Mesodermal cell (in vitro differentiated cells): ENCODE measurements around the gene BAG5.
"Not testable (repeated sequence)": the region's sequence is repeated elsewhere in the genome, so short reads cannot be mapped to it uniquely, and the experiment has no call there.

Source experiments
- H3K27ac ChIP-seq: 2 replicates; pipeline ENCODE4 v1.7.0; 2013; ENCODE audit warnings: mild to moderate bottlenecking, low read depth, low read length, moderate library complexity; ENCODE audit not compliant: severe bottlenecking
- H3K36me3 ChIP-seq: 2 replicates; pipeline ENCODE4 v1.7.1; 2013; ENCODE audit warnings: mild to moderate bottlenecking, low read length, moderate library complexity; ENCODE audit not compliant: control insufficient read depth, insufficient read depth
- H3K4me1 ChIP-seq: one replicate; pipeline ENCODE4 v1.7.1; 2013; ENCODE audit warnings: mild to moderate bottlenecking, low read length; ENCODE audit not compliant: insufficient read depth, control insufficient read depth, poor library complexity, severe bottlenecking
- H3K4me3 ChIP-seq: 2 replicates; pipeline ENCODE4 v1.7.0; 2013; ENCODE audit warnings: low read length, control low read depth, mild to moderate bottlenecking; ENCODE audit not compliant: insufficient read depth, poor library complexity, severe bottlenecking; ENCODE audit errors: extremely low read depth
- H3K9me3 ChIP-seq: 2 replicates; pipeline ENCODE4 v1.7.1; 2013; ENCODE audit warnings: mild to moderate bottlenecking, low read length, moderate library complexity; ENCODE audit not compliant: control insufficient read depth
- WGBS, 2 experiments: methylation state at CpG; one replicate each; pipeline ENCODE4 v1.1.5; 2013; ENCODE audit warnings: missing lambda C conversion rate in 2 of 2; ENCODE audit not compliant: insufficient coverage in 2 of 2; 5-methylcytosine and 5-hydroxymethylcytosine counted together

BAG5 gene

GRCh38 chr14:103519837-103520212 lies 42.6 kb downstream of the BAG5 start:
- H3K9me3 ChIP-seq, result no peaks in the 10 kb centered on the region
- H3K4me1 ChIP-seq, result peaks cover 15% of the 10 kb centered on the region
- WGBS, 2 experiments, result 90 to 93% methylated on average over 18 to 22 of the region's 22 CpGs
- H3K36me3 ChIP-seq, result peaks cover 11% of the 10 kb centered on the region
- H3K4me3 ChIP-seq, result no peak overlapping the region
- no peak overlapping the region for H3K27ac ChIP-seq

DNA sequence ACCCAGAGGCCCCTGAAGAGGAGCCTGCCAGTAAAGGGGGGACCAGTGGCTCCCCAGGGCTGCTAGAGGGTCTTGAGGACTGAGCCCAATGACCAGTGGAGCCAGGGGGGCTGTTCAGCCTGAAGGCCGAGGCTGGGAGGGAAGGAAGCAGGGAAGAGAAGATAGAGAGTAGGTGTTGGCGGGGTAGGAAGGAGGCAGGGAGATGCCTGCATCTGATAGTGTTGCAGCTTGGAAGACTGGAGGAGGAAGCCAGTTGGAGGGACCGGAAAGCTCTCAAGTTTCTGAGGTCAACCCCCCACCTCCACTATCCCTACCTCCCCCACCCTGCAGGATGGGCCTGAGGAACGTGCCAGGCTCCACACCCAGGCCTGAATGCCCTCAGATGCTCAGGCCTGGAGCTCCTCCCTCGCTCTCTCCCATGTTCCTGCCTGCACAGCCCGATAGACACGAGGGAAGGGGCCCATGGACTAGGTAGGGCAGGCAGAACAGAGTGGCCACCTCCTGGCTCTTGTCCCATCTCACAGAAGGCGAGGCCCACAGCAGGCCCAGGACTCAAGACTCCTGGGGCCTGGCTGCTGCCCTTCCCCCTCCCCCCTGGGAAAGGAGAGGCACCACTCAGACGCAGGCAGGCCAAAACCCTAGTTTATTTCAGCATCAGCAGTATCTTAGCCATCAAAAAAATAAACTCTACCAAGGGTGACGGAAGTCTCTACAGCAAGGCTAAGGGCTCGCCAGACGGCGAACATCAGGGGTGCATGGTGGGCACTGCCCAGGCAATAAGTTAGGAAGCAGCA lies 43.2 kb downstream of the BAG5 start:
- 82 to 84% methylated on average over 8 to 10 of the region's 13 CpGs for WGBS, 2 experiments

DNA sequence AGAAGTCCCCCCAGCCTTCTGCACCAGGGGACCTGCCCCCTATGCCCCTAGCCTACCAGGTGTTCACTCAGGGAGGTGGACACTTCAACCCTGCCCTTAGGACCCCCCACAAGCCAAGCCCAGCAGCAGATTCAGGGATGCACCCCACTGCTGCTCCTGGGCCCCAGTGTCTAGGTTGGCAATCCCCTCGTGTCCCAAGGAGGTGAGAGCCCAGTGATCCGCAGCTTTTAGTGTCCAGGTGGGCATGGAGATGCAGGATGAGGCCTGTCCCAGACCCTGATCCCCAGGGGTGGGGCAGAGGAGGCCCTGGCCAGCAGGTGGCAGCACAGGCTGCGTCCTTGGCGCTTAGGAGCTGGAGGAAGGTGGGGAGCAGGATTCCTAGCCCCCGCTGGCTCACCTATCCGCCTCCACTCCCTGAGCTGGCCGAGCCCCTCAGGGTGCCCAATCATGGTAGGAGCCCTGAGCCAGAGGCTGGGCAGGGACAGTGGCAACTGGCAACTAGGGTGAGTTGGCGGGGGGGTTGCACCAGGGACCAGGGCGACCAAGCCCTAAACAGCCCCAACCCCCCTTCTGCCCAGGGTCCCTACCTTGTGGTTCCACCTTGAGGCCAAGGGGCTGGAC lies 43.9 kb downstream of the BAG5 start:
- H3K27ac ChIP-seq, result no peak overlapping the region

More for the DNA sequence above, 43.2 kb downstream of the BAG5 start:
- peaks cover 15% of the 10 kb centered on the region for H3K4me1 ChIP-seq
- H3K36me3 ChIP-seq, result peaks cover 11% of the 10 kb centered on the region
- H3K4me3 ChIP-seq, result no peak overlapping the region
- H3K9me3 ChIP-seq, result no peaks in the 10 kb centered on the region
- H3K27ac ChIP-seq, result no peak overlapping the region

DNA sequence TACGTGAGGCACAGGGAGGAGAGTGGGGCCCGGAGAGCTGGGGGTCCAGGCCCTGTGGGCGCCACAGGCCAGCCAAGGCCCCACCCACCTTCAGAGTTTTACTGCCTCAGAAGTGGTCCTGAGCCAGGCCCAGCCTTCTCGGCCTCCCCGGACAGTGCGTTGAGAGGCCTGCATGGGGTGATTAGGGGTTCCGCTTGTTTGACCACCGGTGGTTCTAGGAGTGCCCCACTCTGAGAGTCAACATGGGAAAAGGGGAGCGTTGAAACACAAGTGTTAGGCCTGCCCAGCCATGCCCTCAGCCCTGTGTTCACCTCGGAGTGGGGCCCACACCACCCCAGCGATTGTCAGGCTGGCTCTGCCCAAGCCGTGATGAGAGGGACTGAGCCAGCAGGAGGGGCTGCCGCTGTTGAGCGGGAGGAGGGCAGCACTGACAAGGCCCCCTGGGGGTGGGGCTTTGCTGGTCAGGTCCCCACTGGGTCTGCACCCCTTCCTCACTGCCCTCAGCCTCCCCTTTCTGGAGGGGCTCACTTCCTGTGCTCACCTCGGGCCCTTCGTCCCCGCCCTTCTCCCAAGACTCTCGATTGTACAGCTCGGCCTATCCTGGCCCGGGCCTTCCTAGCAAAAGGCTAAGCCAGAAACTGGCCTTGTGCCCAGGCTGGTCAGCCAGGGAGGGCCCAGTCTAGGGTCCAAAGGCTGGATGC lies 44.6 kb downstream of the BAG5 start:
- H3K9me3 ChIP-seq, result no peaks in the 10 kb centered on the region
- no peak overlapping the region for H3K27ac ChIP-seq
- peaks cover 13% of the 10 kb centered on the region for H3K36me3 ChIP-seq
- peaks cover 10% of the 10 kb centered on the region for H3K4me1 ChIP-seq
- WGBS, 2 experiments, result 76 to 82% methylated on average over 15 to 20 of the region's 20 CpGs
- no peak overlapping the region for H3K4me3 ChIP-seq

More for the DNA sequence above, 43.9 kb downstream of the BAG5 start:
- peaks cover 15% of the 10 kb centered on the region for H3K4me1 ChIP-seq
- H3K36me3 ChIP-seq, result peaks cover 13% of the 10 kb centered on the region
- H3K4me3 ChIP-seq, result no peak overlapping the region
- WGBS, 2 experiments, result 65 to 67% methylated on average over 4 to 5 of the region's 9 CpGs
- no peaks in the 10 kb centered on the region for H3K9me3 ChIP-seq

- Histone ChIP-seq H3K4me3 (no peak overlapping the region), H3K27ac (no peak overlapping the region), H3K4me1 (peaks cover 10% of the 10 kb centered on the region), H3K36me3 (peaks cover 13% of the 10 kb centered on the region), H3K9me3 (no peaks in the 10 kb centered on the region)
- WGBS, 2 experiments, result 92 to 95% methylated on average over 9 to 10 of the region's 10 CpGs
Observed at GRCh38 chr14:103517174-103517566, 45.3 kb downstream of the BAG5 start.

DNA sequence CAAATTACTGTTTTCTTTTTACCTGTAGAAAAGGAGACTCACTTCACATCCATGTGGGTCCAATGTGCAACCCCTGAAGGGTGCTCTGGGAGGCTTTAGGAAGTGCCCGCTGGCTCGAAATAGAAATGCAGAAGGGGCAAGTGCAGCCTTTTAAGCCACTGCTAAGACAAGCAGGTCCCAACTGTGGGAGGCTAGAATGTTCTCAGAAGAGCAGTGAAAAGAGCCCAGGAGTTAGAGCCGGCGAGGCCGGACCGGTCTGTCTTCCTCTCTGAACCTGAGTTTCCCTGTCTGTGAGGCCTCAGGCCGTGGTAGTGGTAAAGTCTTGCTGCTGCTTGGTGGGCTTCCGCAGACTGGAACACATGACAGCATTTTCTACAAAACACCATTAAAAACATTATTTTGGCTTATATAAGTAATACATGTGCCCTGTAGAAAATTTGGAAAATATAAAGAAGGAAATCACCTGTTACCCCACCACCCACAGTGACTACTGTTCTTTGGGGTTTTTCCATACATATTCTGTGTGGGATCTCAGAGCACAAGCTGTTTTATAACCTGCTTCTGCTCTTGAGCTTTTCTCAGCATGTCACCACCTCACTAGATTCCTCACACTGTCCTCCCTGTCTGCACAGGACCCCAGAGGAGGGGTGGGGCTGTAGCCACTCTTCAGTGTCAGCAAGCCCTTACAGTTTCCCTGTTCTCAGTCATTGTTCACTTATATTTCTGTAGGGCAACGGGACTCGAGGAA lies 45.9 kb downstream of the BAG5 start:
- WGBS, 2 experiments, result 80 to 93% methylated on average over 8 of the region's 10 CpGs
- H3K27ac ChIP-seq, result no peak overlapping the region
- no peaks in the 10 kb centered on the region for H3K9me3 ChIP-seq
- H3K36me3 ChIP-seq, result peaks cover 13% of the 10 kb centered on the region
- no peak overlapping the region for H3K4me3 ChIP-seq
- peaks cover 10% of the 10 kb centered on the region for H3K4me1 ChIP-seq

GRCh38 chr14:103514596-103515421 lies 47.6 kb downstream of the BAG5 start:
- Histone ChIP-seq H3K4me3 (no peak overlapping the region), H3K27ac (no peak overlapping the region), H3K4me1 (peaks cover 6% of the 10 kb centered on the region), H3K36me3 (peaks cover 24% of the 10 kb centered on the region), H3K9me3 (no peaks in the 10 kb centered on the region)
- WGBS, 2 experiments, result 92 to 93% methylated on average over 16 of the region's 18 CpGs

GRCh38 chr14:103512701-103513611 lies 49.5 kb downstream of the BAG5 start:
- Histone ChIP-seq H3K9me3 (no peaks in the 10 kb centered on the region), H3K4me1 (no peaks in the 10 kb centered on the region), H3K36me3 (peaks cover 31% of the 10 kb centered on the region), H3K4me3 (no peak overlapping the region), H3K27ac (no peak overlapping the region)
- 91 to 94% methylated on average over 19 to 23 of the region's 25 CpGs for WGBS, 2 experiments

- H3K27ac ChIP-seq, H3K4me1 ChIP-seq, H3K9me3 ChIP-seq, H3K4me3 ChIP-seq: not testable (repeated sequence)
- WGBS, 2 experiments, result 85 to 90% methylated on average over 2 to 8 of the region's 8 CpGs
- H3K36me3 ChIP-seq, result peaks cover 39% of the 10 kb centered on the region
Observed at GRCh38 chr14:103512180-103512579, 50.3 kb downstream of the BAG5 start.
